HS-27A (cell line): ENCODE measurements around the gene ZFYVE1.
"Not testable (repeated sequence)": the region's sequence is repeated elsewhere in the genome, so short reads cannot be mapped to it uniquely, and the experiment has no call there.

ENCODE experiments used
- DNase-seq: peaks from one replicate; pipeline ENCODE4 v3.0.0-alpha.2; 2012; ENCODE audit warnings: low read depth, missing footprints

ZFYVE1 gene

DNA sequence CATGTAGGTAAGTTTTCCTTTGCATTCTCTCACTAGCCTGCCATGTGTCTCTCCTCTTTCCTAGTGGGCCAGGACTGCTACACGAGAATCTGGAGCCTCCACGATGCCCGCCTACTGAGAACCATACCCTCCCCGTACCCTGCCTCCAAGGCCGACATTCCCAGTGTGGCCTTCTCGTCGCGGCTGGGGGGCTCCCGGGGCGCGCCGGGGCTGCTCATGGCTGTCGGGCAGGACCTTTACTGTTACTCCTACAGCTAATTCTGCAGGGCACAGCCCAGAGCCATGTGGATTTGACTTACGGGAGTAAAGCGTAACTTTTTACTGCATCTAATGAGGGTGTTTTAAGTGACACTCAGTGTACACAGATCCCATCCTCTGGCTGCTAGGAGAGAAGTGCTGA is 68.4 kb downstream of the ZFYVE1 start:
- no peak for DNase-seq

DNA sequence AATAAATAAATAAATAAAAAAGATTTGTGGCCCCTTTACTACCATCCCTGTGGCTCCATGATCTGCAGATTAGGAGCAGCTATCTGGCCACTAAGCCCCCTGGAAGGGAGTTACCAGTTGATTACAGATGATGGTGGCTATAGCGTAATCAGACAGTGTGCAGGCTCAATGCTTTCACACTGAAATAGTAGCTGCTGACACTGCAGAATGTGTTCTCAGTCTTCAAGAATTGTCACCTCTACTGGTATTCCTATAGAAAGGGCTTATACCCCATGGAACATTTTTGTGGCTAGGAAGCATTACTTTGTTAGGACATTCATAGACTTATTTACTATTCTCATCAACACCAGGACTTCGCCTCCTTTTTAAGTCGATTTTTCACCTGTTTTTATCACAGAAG is 69.7 kb downstream of the ZFYVE1 start:
- no peak for DNase-seq

DNA sequence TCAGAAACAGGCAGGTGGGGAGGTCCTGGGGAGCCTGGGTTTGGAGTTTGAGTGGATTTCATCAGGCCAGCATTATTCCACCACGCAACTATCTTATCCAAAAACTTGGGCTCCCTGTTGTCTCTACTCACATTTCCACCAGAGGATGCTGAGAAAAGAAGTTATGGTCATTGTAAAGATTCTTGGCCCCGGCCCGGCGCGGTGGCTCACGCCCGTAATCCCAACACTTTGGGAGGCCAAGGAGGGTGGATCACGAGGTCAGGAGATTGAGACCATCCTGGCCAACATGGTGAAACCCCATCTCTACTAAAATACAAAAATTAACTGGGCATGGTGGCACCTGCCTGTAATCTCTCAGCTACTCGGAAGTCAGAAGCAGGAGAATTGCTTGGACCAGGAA is 70.2 kb downstream of the ZFYVE1 start:
- not testable (repeated sequence) for DNase-seq

DNA sequence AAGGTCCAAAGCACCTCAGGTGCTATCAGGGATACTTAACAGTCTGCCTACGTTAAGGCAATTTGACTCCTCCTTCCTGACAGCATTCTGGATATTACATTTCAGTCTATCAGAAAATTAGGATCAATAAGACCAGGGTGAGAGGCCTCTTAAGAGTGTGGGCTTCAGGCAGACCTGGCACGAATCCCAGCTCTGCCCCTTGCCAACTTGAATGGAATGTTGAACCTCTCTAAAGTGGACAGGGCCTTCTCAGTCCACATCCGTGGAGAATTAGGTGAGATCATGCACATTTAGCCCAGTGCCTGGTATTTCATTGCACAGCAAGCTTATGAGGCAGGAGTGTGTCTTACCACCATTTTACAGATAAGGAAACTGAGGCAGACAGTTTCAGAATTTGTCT is 74.7 kb downstream of the ZFYVE1 start:
- no peak for DNase-seq

DNA sequence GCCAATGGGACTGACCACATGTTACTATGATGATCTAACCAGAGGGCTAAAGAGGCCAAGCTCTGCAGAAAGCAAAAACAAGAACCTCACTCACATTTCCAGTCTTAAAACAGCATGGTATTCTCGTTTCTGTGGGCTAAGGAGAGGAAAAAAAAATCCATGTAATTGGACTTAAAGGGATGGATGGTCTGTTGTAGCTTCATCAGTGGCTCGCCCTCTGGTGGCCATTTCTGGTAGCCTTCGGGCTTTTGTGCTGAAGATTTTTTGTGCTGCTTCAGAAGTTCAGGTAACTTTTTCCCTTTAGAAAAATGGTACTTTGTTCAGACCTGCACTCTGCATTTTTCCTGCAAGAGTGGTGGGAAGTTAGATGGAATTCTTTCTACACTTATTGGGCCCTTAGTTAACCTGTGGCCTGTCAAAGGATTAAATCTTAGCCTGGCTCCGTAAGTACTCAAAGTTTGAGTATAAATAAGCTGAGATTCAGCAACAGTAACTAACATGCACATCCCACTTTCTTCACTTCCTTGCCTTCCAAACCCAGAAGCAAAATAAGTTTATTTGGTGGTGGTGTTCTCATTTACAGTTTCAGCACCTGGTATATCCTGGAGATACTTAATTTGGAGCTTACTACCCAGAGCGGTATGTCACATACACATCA is 78.3 kb downstream of the ZFYVE1 start:
- DNase-seq = no peak

DNA sequence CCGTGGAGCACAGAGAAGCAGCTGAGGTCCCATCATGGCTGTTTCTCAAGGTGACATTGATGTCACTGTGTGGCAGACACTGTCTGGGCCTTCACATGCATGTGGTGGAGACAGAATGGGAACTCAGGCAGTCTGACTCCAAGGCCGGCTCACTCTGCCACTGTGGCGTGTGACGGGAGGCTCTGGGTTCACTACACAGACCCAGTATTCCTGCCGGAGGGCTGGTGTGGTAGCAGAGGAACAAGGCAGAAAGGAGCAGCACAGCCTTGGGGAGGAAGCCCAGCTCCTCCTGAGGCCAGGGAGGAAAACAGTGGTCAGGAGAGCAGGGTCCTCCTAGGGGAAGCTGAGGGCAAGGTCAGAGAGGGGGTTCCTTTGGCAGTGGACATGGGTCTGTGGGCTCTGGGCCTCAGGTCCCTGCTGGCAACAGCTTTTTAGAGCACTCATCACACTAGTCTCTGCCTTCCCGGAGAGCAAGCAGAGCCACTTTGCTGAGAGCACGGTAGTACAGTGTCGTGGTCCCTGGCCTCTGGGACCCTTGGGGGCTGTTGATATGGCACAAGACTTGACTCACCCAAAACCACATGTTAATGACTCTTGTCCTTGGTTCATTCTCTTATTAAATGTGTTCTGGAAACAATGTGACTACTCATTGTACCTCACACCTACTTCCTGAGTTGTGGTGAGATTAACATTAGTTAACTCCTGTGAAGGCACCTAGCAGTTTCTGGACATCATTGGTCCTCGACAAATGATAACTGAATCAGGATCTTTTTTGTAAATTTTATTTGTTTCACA is 79.3 kb downstream of the ZFYVE1 start:
- DNase-seq = no peak

DNA sequence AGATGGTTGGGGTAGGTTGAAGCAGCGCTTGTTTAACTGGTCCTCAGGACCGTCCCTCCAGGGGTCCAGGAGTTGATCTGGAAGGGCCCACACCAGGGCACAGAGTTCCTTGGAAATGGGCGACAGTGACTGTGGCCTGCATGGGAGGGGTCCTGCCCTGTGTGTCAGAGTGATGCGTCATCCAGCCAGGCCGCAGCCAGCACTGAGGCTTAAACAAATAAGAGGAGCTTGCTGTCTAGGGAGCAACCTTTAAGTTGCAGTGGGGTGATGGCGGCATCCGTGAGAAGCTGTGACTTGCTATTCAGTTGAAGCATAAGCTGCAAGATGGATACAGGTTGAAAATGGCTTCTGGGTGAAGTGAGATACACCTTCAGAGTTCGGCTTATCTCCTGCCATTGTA is 80.4 kb downstream of the ZFYVE1 start:
- DNase-seq = no peak

DNA sequence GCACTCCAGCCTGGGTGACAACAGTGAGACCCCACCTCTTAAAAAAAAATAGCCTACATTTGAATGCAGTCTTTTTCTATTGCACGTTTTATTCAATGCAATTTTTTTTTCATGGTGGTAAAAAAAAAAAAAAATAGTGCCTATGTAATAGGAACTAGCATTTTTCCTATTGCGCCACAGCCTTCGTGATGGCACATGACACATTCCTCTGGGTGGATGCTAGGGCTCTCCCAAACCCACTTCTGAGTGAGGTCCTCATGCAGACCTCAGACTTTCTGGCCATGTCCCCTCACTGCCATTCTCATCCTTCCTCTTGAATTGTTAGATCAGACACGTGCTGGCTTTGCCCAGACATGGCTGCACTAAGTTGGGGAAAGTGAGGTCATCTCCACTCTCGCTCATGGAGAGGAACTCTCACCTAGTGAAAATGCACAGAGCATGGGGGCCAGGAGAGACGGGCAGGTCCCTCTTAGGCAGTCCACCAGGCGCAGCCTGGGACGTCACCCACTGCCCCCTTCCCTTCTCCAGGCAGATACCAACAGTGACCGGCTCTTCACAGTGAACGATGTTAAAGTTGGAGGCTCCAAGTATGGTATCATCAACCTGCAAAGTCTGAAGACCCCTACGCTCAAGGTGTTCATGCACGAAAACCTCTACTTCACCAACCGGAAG is 81.4 kb downstream of the ZFYVE1 start:
- no peak for DNase-seq

DNA sequence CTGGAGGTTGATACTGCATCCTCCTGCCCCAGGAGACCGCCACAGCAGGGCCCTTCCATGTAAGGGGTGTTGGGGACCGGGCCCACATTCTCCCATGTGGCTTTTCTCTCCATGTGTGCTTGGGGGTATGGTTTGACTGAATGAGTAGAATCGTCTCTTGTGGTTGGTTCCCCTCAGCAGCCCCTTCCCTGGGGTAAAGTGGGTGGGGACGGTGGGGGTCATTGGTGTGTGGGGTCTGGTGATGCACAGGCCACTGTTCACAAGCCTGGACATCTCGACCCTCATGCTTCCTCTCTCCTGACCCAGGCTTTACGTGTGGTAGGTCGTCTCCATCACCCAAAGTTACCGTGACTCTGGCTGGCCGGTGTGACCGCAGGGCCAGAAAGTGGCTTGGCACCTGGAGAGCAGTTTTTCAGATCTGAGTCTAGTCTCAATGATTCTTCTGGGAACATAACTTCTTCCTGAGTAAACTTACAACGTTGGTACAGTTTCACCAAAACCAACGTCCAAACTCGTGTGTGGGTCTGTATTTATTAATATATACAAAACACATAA is 83.0 kb downstream of the ZFYVE1 start:
- DNase-seq = no peak

DNA sequence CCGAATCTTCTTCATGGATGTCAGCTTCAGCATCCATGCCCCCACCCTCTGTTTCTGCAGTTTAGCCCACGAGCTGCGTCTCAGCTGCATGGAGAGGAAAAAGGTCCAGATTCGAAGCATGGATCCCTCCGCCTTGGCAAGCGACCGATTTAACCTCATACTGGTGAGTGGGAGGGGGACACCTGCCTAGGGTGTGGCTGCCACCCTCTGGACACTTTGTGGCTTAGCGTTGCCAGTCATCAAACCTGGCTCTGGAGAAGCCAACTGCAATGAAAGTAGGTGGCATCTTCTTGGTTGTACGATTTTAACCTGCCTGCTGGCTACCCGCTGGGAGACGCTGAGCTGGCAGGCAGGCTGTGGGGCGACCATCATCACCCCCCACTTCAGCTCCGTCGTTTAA is 84.0 kb downstream of the ZFYVE1 start:
- no peak for DNase-seq

DNA sequence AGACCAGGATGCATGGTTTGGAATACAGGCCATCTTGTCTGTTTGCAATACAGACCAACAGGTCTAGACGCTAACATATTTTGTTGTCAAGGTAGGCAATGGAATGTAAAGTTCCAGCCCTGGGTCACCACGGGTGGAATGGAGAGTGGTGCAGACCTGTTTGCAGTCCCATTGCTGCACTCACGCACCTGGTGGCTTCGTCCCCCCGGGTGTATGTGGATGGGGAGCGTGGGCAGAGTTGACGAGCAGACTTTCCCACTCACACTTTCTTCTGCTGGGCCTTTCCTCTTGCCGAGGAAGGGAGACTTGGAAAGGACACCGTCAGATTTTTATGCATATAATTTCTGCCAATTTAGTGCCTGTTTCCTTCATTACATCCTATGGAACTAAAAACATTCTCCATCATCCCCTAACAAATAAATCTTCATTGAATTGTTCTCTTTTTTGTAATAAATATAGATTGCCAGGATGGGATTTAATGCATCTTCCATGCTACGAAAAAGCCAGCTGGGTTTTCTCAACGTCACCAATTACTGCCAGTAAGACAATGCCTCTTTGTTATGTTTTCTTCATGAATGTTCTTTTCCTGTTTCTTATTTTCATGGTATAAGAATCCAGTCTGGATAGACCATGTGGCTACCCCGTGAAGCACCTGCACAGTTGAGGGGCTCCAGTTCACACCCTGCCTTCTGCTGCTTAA is 85.5 kb downstream of the ZFYVE1 start:
- no peak for DNase-seq

DNA sequence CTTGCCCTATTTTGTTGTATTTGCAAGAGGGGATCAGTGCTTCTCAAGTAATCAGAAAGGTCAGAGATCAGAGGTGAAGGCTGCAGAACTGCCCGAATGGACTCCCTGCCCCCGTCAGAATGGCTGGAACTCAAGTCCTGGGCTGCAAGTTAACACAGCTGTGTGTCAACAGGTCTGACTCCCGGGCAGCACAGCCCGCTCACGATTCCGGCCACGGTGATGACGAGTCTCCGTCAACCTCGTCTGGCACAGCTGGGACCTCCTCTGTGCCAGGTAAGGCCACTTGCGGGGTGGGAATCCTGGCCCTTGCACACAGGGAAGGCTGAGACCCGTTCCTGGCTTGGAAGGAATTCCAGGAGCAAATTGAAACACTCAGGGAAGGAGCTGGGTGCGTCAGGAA is 87.3 kb downstream of the ZFYVE1 start:
- DNase-seq = no peak

DNA sequence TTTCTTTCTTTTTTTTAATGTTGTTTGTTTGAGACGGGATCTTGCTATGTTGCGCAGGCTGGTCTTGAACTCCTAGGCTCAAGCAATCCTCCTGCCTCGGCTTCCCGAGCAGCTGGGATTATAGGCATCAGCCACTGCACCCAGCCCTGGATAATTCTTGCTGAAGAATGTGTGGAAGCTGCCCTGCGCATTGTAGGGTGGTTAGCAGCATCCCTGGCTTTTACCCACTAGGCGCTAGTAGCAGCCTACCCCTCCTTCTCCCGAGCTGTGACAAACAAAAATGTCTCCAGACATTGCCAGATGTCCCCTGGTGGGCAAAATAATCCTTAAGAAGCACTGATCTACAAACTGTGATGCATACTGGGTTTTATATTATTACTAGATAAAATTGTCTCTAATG is 94.0 kb downstream of the ZFYVE1 start:
- no peak for DNase-seq

DNA sequence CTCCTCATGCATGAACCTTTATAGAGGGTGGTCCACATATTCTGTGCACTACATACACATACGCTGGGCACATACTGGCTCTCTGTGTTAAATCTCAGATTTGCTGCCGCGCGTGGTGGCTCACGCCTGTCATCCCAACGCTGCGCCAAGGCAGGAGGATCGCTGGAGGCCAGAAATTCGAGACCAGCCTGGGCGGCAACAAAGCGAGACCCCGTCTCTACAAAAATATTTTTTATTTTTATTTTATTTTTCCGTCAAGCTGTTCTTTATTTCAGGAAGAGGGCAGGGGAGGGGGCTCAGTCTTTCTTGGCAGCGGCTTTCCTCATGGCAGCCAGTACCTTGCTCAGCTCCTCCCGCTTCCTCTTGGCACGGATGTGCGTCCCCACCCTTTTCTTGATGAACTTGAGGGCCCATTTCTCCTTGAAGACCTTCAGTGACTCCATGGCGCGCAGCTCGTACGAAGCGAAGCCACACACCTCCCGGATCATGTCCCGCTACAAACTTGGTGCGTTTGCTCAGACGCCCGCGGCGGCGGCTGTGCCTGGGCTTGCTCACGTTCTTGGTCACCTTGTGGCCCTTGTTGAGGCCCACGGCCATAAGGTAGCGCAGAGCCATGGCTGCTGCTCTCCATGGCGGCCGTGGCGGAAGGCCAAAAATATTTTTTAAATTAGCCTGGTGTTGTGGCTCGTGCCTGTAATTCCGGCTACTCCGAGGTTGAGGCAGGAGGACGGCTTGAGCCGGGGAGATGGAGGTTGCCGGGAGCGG is 97.4 kb downstream of the ZFYVE1 start:
- no peak for DNase-seq

DNA sequence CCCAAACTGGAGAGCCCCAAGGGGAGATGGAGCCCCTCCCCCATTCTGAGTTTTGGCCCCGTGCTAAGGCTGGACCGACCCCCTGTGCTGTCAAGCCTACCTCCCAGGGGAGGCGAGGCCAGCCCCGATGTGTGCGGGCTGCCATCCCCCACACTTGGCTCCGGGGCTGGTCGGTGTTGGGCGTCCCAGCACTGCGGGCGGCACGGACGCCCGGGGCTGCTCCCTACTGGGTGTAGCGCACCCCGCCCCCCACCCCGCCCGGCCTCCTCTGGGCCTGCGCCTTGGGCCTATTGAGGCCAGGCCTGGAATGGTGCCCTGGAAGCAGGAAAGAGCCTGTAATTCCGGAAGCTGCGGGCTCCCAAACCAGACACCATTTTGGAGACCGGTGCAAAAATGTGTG is 98.0 kb downstream of the ZFYVE1 start:
- no peak for DNase-seq

DNA sequence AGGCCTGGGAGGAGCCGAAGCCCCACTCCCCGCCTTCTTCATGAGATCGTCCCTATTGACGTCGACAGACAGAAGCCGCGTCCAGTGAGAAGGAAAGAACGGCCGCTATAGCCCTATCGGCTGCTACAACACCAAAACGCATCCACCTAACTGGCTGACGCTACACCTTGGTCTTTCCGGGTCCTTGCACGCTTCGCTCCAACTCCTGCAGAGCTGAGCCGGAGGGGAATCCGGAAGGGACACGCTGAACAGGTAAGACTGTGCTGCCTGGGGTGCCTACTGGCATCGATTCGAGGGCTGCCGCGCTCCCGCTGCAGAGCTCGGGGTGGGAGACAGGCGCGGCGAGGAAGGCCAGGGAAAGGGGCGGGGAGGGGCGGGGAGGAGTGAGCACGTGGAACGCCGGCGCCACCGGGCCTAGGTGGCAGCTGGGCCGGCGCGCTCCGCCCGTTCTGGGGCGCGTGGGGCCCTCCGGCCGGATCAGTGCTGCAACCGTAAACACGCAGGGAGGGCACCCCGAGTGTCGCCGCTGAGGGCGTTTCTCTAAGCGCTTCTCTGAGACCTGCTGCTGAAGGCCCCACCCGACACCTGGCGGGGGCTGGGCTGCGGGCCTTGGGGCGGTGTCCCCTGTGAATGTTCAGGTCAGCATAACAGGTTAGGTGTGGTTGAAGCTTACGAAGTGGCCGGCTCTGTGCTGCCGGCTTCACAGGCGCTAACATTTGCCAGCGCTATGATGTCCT is 100.4 kb downstream of the ZFYVE1 start, which contains the start of gene DCAF4:
TSS of gene DCAF4 (plus strand) at position 173 of the 737 bp plus-strand sequence. CDS start 11,515 bp downstream, outside the sequence.
- DNase-seq = peak; percentile 94

DNA sequence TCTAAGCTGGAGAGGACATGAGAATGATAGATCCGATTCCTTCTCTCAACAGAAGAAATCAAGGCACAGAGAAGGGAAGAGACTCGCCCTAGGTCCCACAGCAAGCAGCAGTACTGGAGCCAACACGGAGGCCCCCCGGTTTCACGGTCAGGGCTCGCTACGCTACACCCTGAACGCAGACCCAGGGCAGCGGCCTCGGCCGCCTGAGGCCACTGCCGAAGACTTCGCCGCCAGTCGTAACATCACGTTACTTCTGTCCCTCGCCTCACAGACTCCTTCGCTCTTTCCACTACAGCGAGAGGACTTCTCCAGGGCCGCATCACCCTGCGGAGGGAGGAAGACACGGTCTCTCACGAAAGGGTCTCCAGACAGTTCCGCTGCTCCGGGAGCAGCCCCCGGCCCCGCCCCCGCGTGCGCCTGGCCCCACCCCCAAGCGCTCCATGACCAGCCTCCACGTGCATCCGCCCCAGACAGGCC is 101.1 kb downstream of the ZFYVE1 start:
- no peak for DNase-seq

DNA sequence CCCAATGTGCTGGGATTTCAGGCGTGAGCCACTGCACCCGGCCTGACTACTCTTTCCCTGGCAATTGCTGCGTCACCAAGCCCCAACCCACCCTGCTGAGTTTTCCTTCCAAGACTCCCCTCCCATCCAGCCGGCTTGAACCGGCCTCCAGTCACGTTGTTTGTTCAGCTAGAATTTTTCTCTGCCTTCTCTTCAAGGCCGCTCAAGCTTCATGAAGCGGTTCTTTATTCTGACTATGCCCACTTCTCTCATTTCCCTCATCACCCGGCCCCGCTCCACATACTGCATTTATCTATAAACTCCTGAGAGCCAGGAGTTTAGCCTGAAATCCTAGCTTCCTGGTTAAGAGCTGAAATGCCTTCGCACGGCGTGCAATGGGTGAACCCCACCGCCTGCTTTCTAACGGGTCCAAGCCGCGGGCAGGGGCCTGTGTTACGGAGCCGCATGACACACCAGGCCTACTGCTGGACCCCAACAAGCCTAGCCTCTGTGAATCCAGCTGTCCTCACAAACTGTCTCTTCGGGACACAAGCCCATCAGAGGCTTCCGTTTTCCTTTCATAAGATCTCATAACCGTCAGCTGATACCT is 101.6 kb downstream of the ZFYVE1 start:
- DNase-seq = no peak

DNA sequence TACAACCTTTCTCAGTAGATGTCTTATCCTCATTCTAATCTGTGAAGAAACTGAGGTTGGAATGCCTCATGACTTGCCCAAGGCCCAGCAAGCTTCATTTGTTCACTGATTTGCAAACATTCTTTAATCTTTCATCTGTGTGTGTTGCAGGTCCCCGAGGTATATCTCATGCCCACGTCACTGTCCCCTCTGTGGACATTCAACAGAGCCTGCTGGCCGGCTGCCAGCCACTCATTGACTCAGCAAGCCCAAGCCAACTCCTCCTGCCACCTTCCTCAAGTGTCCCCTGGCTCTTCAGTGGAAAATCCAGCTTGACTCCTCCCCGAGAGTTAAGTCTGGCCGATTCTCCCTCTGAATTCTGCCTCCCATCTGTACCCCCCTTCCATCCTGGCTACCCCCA is 102.6 kb downstream of the ZFYVE1 start:
- DNase-seq = no peak

DNA sequence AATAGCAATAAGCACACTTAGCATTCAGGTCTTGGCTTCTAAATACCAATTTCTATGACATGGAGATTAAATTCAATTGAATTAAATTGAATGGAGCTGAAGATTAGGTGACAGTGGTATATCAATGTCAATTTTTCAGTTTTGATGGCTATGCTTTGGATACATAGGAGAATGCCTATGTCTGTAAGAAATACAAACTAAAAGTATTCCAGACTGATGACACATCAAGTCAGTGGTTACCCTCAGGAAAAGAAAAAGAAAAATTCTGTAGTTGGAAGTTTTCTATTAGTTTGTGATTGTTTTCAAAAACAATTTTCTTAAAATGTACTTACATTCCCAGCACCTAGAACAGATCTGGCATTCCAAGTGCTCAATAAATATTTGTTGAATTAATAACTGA is 105.5 kb downstream of the ZFYVE1 start:
- DNase-seq = no peak
